Renal cortex interstitium (tissue), 11 donors: Measurements from ENCODE around the gene CDC42BPB. TPM values are rescaled to one million over a fixed set of nuclear protein-coding genes. Genes with fewer than 3 reads are reported as not detected.

Source experiments
- DNase-seq, 11 donors: peaks; one replicate each; pipeline ENCODE4 v3.0.0-alpha.2; 2013; ENCODE audit warnings: low read depth in 9 of 11, low spot score in 4 of 11; ENCODE audit errors: extremely low read depth in 1 of 11
- polyA plus RNA-seq, 3 donors: library from polyadenylated mRNA; unstranded; fragments of 120-200 nt; gene quantifications; one replicate each; pipeline ENCODE4 v1.2.1, GENCODE V29; 2013; ENCODE audit not compliant: insufficient read length in 3 of 3

The CDC42BPB gene
- polyA plus RNA-seq, 3 donors, result 74.0 to 98.5 (median 84.0) TPM

DNA sequence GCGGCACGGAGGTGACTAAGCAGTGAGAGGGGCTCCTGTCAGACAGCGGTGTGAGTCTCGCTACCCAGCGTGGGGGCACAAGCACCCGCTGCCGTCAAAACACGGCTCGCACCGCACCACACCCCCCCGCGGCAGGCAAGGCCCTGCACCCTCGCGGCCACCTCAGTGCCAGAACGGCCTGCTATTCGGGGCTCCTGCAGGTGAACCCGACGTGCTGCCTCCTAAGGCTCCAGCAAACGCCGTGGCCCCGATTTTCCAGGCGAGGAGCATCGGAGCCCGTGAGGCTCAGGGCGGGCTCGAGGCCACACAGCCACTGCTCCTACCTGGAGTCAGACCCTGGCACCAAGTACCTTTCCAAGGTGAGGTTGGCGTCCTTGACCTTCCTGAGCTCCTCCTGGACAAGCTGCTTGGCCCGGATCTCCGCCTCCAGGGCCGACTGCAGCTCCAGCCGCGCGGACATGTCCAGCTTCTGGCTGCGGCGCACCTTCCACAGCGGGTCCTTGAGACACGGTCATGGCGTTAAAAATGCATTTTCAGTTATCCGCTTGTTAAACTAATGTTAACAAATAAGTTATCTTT lies 93.1 kb downstream of the CDC42BPB start:
- DNase-seq, result no peak

DNA sequence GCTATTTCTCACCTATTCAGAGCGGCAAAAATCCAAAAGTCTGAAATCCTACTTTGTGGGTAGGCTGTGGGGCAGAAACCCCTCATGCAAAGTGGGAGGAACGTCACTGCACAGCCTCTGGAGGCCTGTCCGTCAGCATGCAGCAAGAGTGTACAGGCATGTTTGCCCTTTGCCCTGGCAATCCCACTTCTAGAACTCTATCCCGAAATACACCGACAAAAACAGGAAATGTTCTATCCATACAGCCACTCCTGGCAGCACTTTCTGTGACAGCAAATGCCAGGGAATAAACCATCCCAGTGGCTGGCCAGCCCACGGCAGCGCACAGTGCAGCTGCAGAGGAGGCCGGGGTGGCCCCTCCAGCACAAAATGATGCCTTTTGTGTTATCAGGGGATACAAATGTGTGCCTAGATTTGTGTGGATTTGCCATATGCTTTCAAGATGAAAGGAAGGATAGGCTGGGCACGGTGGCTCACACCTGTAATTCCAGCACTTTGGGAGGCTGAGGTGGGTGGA lies 95.2 kb downstream of the CDC42BPB start:
- DNase-seq, result no peak

DNA sequence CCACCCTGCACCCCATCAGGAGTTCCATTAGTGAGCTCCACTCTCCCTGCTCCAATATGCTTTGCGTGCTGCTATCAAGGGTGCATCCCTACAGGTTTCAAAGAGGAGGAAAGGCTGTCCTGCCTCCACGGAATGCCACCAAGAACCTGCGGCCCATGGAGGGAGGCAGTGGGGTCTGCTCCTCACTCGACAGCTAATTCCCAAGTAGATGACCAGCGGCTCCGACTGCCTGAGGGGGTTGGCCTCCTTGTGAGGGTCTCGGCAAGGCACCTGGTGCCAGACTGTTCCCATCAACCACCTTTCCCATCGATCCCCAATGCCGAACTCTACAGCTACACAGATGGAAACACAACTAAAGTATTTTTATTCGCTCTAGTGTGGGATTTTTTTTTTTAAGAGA lies 98.9 kb downstream of the CDC42BPB start:
- DNase-seq, result no peak

DNA sequence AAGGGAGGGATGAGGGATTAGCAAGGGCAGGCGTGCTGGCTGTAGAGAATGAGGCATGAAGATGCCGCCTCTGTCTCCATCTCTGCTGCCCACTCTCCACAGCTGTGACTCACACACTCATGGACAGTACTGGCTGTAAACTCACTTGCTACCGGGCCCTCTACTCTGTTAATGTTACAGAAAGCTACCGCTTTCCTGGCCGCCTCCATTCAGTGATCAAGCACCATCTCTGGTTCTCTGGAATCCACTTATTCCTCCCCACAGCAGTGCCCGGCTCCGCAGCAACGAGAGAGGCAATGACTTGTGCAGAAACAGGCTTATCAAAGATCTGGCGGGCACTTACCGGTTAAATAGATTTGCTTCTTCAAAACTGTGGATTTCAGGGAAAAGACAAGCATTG lies 100.1 kb downstream of the CDC42BPB start:
- no peak for DNase-seq

DNA sequence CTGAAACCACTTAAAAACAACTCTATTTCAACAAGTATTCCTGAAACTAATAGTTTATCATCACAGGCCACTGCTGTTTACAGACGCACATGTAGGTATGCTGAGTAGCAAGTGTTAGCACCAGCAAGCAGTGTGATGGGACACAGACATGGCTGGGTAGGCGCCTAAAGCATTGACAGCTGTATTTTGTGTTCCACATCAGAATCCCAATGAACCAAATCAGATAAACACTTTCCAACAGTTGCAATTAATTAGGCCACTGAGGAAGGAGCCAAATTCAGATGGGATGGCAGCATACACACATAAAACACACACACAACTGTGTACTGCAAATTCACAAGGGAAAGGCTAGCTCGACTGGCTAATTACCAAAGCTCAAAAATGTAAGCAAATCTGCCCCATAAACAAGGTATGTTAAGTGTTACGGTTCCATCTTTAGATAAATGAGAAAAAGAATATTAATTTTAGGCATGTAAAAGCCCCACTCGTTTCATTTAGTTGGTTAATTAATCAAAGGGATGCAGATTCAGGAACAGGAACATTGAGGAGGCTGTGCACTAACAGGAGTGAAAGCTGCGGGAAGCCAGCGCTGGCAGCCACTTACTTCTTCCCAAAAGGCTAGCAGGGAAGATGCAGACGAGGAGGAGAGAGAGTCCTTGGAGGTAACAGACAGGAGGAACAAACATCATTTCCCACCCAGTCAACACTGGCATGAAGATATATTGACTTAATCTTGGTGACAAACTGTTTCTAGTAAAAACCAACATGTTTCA lies 101.5 kb downstream of the CDC42BPB start:
- DNase-seq, result no peak

DNA sequence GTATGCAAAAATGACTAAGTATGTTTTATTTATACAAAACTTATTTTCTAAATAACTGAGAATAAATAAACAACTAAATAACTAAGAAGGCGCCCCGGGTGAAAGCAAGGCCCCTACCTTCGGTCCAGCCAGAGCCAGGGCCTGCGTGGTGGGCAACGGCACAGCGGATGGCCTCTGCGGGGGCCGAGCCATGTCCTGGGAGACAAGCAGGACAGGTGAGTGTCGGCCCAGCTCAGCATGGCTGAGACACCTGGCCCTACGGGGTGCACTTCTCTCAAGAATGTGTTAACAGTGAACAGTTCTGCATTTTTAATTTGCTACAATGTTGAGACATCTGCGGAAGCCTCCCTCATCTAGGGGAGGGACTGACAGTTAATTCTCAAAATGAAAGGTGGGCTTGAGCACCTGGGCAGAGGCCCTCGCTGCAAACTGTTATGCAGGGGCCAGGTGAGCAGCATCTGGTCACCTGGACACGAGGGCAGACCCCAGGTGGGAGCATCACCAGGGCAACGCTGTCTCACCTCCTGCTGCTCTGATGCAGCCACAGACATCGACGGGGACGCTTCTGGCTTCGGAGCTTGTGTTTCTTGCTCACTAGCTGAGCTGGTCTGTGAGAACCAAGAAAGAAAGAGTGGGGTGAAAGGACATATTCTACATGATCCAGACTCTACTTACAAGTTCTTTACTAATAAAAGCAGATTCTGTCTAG lies 103.1 kb downstream of the CDC42BPB start:
- no peak for DNase-seq

DNA sequence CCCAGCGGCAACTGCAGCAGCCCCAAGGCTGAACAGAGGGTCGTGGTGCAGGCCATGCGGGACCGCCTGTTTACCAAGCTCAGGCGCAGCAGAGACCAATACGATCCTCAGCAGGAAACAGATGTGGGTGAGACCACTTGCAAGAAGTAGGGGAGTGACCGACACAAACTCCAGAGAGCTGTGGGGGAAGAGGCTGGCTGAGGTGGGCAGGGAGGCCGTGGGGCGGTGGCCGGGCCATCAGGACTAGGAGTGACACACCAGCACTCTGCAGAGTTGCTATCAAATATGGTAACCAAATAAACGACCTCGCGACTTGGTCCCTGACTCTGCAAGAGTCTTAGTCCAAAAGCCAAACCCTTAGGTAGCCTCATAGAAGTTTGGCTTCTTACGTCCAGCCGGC lies 104.2 kb downstream of the CDC42BPB start:
- no peak for DNase-seq

DNA sequence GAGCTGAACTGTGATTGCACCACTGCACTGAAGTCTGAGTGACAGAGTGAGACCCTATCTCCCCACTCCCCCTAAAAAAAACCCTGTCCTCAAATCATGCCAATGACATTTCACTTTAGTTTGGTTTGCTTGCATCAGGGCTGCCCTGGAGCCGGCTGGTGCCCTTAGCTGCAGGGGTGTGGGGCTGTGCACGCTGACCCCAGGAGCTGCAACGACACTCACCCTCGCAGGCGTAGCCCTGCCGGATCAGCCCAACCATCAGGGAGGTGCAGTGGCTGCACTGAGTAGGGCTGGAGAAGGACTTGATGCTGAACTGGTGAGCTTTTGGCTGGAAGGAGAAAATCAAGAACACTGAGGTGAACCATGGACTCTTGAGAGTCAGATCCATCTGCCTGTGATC lies 105.1 kb downstream of the CDC42BPB start:
- no peak for DNase-seq

DNA sequence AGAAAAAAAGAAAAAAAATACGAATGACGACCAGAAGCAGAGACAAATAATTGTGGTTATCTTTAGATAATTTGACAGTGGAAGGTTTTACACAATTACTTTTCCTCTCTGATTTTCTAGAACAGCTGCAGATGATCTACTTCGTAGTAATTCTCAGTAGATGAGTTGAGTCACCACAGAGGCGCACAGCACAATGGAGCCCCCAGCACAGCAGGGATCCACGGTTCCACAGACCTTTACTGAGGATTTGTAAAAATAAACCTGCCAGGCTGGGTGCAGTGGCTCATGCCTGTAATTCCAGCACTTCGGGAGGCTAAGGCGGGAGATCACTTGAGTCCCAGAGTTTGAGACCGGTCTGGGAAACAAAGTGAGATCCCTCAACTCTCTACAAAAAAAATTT lies 105.5 kb downstream of the CDC42BPB start:
- no peak for DNase-seq

DNA sequence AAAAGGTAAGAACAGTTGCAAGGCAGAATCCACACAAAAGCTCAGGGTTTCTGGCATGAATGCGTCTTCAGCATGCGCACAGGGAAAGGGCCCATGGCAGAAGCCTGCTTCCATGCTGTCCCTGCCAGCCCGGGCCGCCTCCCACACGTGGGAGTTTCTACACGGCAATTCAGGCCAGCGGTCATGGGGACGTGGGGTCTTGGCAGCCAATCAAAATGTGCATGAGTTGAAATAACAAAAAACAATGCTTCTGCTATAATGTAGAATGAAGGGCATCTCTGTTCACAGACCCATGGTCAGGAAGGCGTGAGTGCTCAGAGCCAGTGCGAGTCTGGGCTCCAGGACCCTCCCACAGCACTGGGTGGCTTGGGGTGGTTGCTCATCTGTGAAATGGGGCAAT lies 106.3 kb downstream of the CDC42BPB start:
- DNase-seq, result no peak

DNA sequence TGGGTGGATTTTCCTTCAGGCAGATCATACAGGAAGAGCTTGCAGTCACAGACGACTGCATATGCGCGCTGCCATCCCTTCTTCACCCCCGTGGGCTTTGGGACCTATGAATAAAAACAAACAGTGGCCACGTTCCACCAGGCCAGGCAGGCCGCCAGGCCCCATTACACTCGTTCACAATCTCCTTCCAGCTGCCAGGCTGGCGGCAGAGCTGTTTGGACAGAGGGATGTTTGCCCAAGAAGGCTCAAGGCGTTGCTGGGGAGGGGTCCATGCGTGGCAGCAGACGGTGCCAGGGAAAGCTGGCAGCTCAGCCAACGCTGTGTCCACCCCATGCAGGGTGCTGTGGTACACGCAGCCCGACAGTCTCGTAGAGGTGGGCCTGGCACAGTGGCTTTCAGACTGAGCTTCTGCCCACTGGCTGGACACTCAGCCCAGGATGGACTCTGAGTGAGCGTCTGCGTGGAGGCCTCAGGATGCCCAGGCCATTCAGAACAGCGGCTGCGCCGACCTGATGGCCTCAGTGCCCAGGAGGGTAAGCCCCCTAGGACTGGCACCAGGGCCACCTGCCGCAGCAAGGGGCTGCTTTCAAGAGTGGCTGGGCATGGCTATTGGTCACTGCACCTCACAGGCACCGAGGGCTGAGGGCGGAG lies 107.4 kb downstream of the CDC42BPB start:
- no peak for DNase-seq

DNA sequence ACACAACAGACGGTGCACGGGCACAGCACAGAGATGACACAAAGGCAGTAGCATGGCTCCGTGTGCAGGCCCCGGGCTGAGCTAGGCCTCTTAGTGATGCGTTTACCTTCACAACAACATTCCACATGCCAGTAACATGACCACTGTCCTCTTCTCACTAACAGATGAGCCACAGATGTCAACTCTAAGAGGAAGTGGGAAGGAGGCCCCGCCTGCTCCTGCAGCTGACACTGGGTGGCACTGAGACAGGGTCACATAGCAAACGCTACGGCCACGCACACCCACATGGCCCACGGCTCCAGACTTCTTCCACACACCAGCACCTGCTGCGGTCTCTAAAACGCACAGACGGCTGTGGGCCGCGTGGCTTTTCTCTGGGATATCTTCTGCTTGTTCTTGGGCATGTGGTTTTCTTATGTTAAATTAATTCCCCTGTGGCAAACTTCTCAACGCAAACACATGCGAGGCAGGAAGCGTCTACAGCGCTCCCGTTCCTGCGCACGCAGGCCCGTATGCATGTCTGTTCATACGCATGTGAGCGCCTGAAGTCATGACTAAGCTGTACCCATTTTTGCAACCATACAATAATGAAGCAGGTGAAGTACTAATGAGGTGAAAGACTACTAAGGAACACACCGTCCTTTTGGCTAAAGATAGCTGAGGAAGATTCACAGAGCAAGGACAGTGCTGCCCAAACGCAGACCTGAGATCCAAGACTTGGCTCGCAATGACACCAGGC lies 108.1 kb downstream of the CDC42BPB start:
- no peak for DNase-seq

DNA sequence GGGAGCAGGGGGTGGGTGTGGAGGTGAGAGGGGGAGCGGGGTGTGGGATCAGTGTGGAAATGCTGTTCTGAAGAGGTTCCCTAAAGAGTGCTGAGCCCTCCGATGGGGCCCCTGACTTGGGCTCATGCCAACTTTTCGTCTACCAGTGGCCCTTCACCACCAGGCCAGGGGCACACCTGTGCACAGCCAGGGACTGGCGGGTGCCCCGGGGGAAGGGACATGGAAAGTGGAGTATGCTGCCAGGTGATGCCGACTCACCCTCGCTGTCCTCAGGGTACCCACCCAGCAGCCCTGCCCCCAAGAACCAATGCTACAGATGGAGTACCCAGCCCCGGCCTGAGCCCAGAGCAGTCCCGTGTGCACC lies 108.7 kb downstream of the CDC42BPB start:
- no peak for DNase-seq

DNA sequence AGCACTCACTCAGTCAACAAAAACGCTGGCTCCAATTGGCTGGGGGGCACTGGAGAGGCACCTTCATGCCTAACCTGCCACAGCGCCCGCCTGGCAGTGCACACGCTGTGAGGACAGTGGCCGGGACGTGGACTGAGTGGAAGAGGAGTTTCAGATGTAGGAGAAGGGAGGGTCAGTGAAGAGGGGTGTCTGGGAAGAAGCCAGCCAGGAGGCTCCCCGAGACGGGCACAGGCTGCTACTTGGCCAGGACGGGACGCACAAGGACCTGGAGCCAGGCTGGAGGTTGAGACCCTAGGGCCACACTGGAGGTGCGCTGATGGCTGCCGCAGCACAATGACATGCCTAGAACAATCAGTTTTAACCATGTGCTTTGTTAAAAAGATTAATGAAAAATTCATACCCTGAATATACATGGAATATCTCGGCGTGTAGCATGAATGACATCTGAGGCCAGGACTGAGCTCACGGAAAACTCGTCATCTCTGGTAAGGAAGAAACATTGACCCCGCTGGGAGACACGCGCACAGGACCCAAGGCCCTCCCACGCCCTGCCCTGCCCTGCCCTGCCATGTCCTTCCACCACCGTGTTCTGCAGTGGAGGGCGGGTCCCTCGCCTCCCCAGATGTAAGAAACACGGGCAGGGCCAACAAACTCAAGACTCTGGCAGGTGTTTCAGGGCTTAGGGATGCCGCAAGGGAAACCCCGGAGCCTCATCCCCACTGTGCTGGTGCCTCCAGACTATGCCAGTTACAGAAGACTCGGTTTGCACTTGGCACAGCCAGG lies 109.8 kb downstream of the CDC42BPB start:
- no peak for DNase-seq

DNA sequence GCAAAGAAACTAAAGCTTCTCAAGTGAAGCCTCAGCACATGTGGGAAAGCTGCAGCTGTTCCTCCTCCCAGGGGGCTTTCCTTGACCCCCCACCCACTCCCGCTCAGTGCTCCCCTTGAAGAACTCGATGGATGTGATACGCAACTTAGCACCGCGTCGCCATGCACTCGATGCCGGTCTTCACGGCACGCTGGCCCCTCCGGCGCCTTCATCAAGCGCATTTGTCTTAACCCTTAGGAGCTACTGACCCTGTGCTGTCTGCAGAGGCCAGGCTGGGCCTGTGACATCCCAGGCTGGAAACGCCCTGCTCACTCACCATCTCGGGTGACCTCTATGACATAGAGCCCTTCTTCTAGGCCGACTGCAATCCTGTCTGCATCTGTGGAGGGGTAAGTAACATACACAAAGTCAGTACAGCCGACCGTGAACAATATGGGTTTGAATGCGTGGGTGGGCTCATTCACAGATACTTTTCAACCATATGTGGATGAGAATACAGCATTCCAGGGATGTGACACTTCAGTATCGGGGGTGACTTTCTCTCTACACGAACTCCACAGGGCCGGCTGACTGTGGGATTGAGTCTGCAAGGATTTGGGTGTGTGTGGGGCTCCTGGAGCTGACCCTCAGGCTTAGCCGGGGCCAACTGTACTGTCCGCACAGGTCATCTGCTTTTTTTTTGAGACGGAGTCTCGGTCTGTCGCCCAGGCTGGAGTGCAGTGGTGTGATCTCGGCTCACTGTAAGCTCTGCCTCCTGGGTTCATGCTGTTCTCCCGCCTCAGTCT lies 111.8 kb downstream of the CDC42BPB start:
- no peak for DNase-seq

DNA sequence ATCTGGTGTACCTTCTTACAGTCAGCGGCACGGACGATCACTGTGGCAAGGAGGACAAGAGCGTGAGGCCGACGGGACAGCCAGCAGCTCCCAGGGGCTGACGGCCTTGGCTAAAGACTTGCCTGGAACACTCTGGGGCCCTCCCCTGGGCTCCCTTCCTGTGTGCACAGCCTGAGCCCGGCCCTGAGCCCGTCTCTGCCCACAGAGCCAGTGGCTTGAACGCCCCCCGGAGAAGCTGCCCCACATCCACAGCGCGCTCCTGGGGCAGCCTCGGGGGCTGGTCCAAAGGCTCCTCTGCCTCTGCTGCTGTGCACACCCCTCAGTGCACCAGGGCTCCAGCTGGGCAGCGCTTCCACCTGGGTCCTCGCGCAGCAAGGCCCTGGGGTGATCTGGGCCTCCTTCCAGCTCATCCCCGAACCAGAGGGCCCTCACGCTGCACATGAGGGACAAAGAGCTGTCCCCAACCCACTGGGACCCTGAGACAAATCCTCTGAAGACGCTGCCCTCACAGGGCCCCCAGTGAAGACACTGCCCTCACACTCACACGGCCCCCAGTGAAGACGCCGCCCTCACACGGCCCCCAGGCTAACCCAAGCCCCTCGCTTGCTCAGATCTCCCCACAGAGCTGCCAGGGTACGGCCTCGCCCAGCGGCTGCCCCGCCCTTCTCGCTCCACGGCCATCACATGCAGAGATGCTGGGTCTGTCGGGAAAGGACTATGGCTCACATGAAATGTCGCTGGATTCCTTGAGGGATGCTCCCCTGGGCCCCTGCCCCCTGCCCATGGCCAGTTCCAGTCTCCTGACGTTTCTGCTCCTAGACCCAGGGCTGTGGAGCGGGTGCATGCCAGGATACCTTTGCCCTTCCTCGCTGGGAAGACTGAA lies 112.7 kb downstream of the CDC42BPB start:
- DNase-seq, result no peak

DNA sequence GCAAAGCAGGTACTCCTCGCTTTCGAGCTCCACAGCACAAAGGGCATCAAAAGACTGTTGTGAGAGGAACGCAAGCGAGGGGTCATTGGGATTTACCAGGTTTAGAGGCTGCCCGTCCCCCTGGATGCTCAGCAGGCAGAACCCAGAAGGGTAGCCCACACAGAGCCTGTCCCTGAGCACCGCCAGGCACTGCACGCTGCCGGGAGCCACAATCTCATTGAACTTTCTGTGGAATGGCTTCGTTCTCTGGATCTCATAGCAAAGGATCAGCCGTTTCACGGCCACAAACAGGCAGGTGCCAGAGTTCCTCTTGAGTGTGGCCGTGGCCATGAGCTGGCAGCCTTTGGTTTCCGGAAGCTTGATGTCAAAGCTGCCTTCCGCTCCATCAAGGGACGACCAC lies 113.4 kb downstream of the CDC42BPB start:
- DNase-seq, result no peak
